SK-N-SH (cell line): ENCODE data around the gene ERC1. TPM values are rescaled to one million over a fixed set of nuclear protein-coding genes. Genes with fewer than 3 reads are reported as not detected.

Experiments
- CTCF ChIA-PET: fragments of 300-600, 350-600 bp; formaldehyde crosslinking; extraction: SDS; loops from one replicate; lab custom pipeline; 2021; lab: Yijun Ruan, JAX
- POLR2A ChIA-PET: fragments of 350-600 bp; sonication (Branson Sonifier 250); formaldehyde crosslinking; extraction: SDS; loops from one replicate; lab custom pipeline; 2020; ENCODE audit warnings: antibody characterized with exemption, inconsistent platforms; lab: Yijun Ruan, JAX
- DNase-seq: peaks from one replicate; pipeline ENCODE4 v3.0.0; 2012
- H2AFZ ChIP-seq: fragments of 200-600 bp; sonication (generic); 2 replicates; pipeline ENCODE4 v1.8.1; 2016; ENCODE audit warnings: antibody characterized with exemption, mild to moderate bottlenecking, low read depth
- H3F3A ChIP-seq: fragments of 200-600 bp; sonication (generic); replicated peaks from 2 replicates; pipeline ENCODE3; 2016; ENCODE audit warnings: antibody characterized with exemption, mild to moderate bottlenecking; ENCODE audit not compliant: insufficient read depth
- H3K27ac ChIP-seq, 2 experiments: fragments of 200-500 bp in 1 of 2; fragments of 200-600 bp in 1 of 2; sonication (Bioruptor generic) in 1 of 2; sonication (generic), shearing (Covaris generic) in 1 of 2; 2 replicates each; pipeline versions ENCODE4 v1.5.1 to v1.6.1; 2014 to 2016; ENCODE audit warnings: low read depth in 2 of 2, inconsistent platforms in 1 of 2, low read length in 1 of 2, mild to moderate bottlenecking in 1 of 2, mixed read lengths in 1 of 2
- H3K27me3 ChIP-seq: fragments of 200-600 bp; sonication (generic), shearing (Covaris generic); 2 replicates; pipeline ENCODE4 v1.6.1; 2016; ENCODE audit warnings: mixed run types; ENCODE audit not compliant: insufficient read depth
- H3K36me3 ChIP-seq, 2 experiments: fragments of 200-500 bp in 1 of 2; fragments of 200-600 bp in 1 of 2; sonication (Bioruptor generic) in 1 of 2; sonication (generic) in 1 of 2; replicated peaks in 1 of 2; 2 replicates each; pipeline versions ENCODE3 to v1.5.1; 2014 to 2016; ENCODE audit warnings: low read length in 1 of 2, mild to moderate bottlenecking in 1 of 2; ENCODE audit not compliant: insufficient read depth in 2 of 2, control insufficient read depth in 1 of 2
- H3K4me1 ChIP-seq, 2 experiments: fragments of 200-500 bp in 1 of 2; fragments of 200-600 bp in 1 of 2; sonication (Bioruptor generic) in 1 of 2; sonication (generic), shearing (Covaris generic) in 1 of 2; 2 replicates each; pipeline versions ENCODE4 v1.5.1 to v1.6.1; 2014 to 2016; ENCODE audit warnings: low read depth in 1 of 2, low read length in 1 of 2, mixed run types in 1 of 2; ENCODE audit not compliant: insufficient read depth in 2 of 2, control insufficient read depth in 1 of 2
- H3K4me2 ChIP-seq: fragments of 200-600 bp; sonication (generic), shearing (Covaris generic); 2 replicates; pipeline ENCODE4 v1.6.1; 2017; ENCODE audit warnings: mixed run types
- H3K4me3 ChIP-seq, 2 experiments: fragments of 200-500 bp in 1 of 2; fragments of 200-600 bp in 1 of 2; sonication (Bioruptor generic) in 1 of 2; sonication (generic), shearing (Covaris generic) in 1 of 2; 2 replicates each; pipeline versions ENCODE4 v1.5.1 to v1.8.1; 2014 to 2016; ENCODE audit warnings: low read depth in 2 of 2, inconsistent platforms in 1 of 2, low read length in 1 of 2, mild to moderate bottlenecking in 1 of 2, mixed read lengths in 1 of 2, moderate library complexity in 1 of 2
- H3K79me2 ChIP-seq: fragments of 200-600 bp; sonication (generic); 2 replicates; pipeline ENCODE4 v1.8.1; 2017; ENCODE audit warnings: mild to moderate bottlenecking; ENCODE audit not compliant: insufficient read depth
- H3K9ac ChIP-seq: fragments of 200-600 bp; sonication (generic); 2 replicates; pipeline ENCODE4 v1.6.1; 2017; ENCODE audit warnings: mixed run types
- H3K9me2 ChIP-seq: fragments of 200-600 bp; sonication (generic); 2 replicates; pipeline ENCODE4 v1.6.1; 2017; ENCODE audit warnings: mixed run types
- H3K9me3 ChIP-seq: fragments of 200-600 bp; sonication (generic); 2 replicates; pipeline ENCODE4 v1.6.1; 2017; ENCODE audit warnings: mixed run types, mild to moderate bottlenecking, moderate library complexity
- H4K20me1 ChIP-seq: fragments of 200-600 bp; sonication (generic); 2 replicates; pipeline ENCODE4 v1.6.1; 2017; ENCODE audit warnings: mild to moderate bottlenecking, mixed run types; ENCODE audit not compliant: insufficient read depth
- CHD2 ChIP-seq: fragments of 150-350 bp; IDR thresholded peaks from 2 replicates; pipeline ENCODE4 v1.6.1; 2018; ENCODE audit warnings: low read length; ENCODE audit not compliant: partially characterized antibody
- EP300 ChIP-seq, 2 experiments: IDR thresholded peaks; 2 replicates each; pipeline versions ENCODE4 v1.4.0 to v1.6.1; 2012; ENCODE audit warnings: borderline replicate concordance in 1 of 2, low read depth in 1 of 2, low read length in 1 of 2
- EZH2phosphoT487 ChIP-seq: fragments of 200-600 bp; sonication (generic); IDR thresholded peaks from 2 replicates; pipeline ENCODE4 v1.6.1; 2017; ENCODE audit warnings: low read depth, mixed run types, mild to moderate bottlenecking, antibody characterized with exemption, moderate library complexity, borderline replicate concordance
- GABPA ChIP-seq: IDR thresholded peaks from 2 replicates; pipeline ENCODE4 v1.4.0; 2012; ENCODE audit warnings: low read depth, mild to moderate bottlenecking
- GATA2 ChIP-seq: sonication (generic); formaldehyde crosslinking; IDR thresholded peaks from 2 replicates; pipeline ENCODE4 v1.5.0; 2020; ENCODE audit warnings: mild to moderate bottlenecking, missing genetic modification reagents
- JUND ChIP-seq: IDR thresholded peaks from 2 replicates; pipeline ENCODE4 v1.4.0; 2012
- MEF2A ChIP-seq: IDR thresholded peaks from 2 replicates; pipeline ENCODE4 v1.4.0; 2012; ENCODE audit warnings: low read depth, borderline replicate concordance
- NRF1 ChIP-seq: IDR thresholded peaks from 2 replicates; pipeline ENCODE4 v1.6.1; 2012; ENCODE audit warnings: low read depth, mild to moderate bottlenecking, low read length
- POLR2AphosphoS5 ChIP-seq: IDR thresholded peaks from 2 replicates; pipeline ENCODE4 v1.6.1; 2012; ENCODE audit warnings: low read depth, low read length
- RCOR1 ChIP-seq: fragments of 150-350 bp; IDR thresholded peaks from 2 replicates; pipeline ENCODE4 v1.6.1; 2017; ENCODE audit warnings: antibody characterized with exemption, low read length
- RXRA ChIP-seq: IDR thresholded peaks from 2 replicates; pipeline ENCODE4 v1.4.0; 2012; ENCODE audit warnings: low read depth, mild to moderate bottlenecking, borderline replicate concordance
- SMC3 ChIP-seq: IDR thresholded peaks from 2 replicates; pipeline ENCODE4 v1.6.1; 2012; ENCODE audit warnings: low read depth, low read length, improper control_type of control experiment
- TAF1 ChIP-seq: IDR thresholded peaks from 2 replicates; pipeline ENCODE4 v1.6.1; 2012; ENCODE audit warnings: low read depth, mild to moderate bottlenecking, low read length, moderate library complexity, borderline replicate concordance
- TCF12 ChIP-seq: IDR thresholded peaks from 2 replicates; pipeline ENCODE4 v1.4.0; 2012
- ZBTB33 ChIP-seq: IDR thresholded peaks from 2 replicates; pipeline ENCODE4 v1.4.0; 2012; ENCODE audit warnings: low read depth, borderline replicate concordance
- WGBS: methylation state at CpG from one replicate; pipeline ENCODE4 v1.1.6; 2017; ENCODE audit warnings: low lambda C conversion rate; 5-methylcytosine and 5-hydroxymethylcytosine counted together
- polyA plus RNA-seq, 3 experiments: library from polyadenylated mRNA; depleted of rRNA; stranded (reverse); fragments of >200 nt; gene quantifications; 2 replicates each; pipeline ENCODE4 v1.2.3, GENCODE V29; 2012
- TF ChIP-seq, protein P1 (sequence below): fragments of 150-350 bp; IDR thresholded peaks from 2 replicates; pipeline ENCODE4 v1.6.1; 2017; ENCODE audit warnings: antibody characterized with exemption, low read length, low read depth, borderline replicate concordance
- TF ChIP-seq, protein P2 (sequence below): IDR thresholded peaks from 2 replicates; pipeline ENCODE4 v1.4.0; 2012; ENCODE audit warnings: low read depth, borderline replicate concordance

ERC1 gene
- polyA plus RNA-seq, 1 of the 3 experiments (the other 2 are of a cell fraction) = 7.5 TPM

GRCh38 chr12:1501001-1501400, 510.0 kb downstream of the ERC1 start:
- TF ChIP-seq GABPA (no peak), SMC3 (no peak), RCOR1 (no peak), EZH2phosphoT487 (no peak), TCF12 (no peak), EP300 (IDR thresholded peaks at IDR 0.05; ENCODE audit: borderline replicate concordance in 1 of 2, low read depth in 1 of 2, low read length in 1 of 2) (no peak), GATA2 (no peak), ZBTB33 (no peak), RXRA (no peak), CHD2 (no peak), TAF1 (no peak), JUND (no peak), POLR2AphosphoS5 (no peak), NRF1 (no peak), MEF2A (no peak)
- TF ChIP-seq, protein P1, sequence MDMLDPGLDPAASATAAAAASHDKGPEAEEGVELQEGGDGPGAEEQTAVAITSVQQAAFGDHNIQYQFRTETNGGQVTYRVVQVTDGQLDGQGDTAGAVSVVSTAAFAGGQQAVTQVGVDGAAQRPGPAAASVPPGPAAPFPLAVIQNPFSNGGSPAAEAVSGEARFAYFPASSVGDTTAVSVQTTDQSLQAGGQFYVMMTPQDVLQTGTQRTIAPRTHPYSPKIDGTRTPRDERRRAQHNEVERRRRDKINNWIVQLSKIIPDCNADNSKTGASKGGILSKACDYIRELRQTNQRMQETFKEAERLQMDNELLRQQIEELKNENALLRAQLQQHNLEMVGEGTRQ = no peak
- TF ChIP-seq, protein P2, sequence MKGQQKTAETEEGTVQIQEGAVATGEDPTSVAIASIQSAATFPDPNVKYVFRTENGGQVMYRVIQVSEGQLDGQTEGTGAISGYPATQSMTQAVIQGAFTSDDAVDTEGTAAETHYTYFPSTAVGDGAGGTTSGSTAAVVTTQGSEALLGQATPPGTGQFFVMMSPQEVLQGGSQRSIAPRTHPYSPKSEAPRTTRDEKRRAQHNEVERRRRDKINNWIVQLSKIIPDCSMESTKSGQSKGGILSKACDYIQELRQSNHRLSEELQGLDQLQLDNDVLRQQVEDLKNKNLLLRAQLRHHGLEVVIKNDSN = no peak
- peaks cover 0 to 5% of the 10 kb centered on the region in 2 experiments; a peak in 1 of 4 replicates for H3K4me1 ChIP-seq
- no peaks in the 10 kb centered on the region for H3K27me3 ChIP-seq
- no peak overlapping the region for H2AFZ ChIP-seq
- H3K79me2 ChIP-seq = no peaks in the 10 kb centered on the region
- CTCF ChIA-PET = no interaction called here
- no peak for DNase-seq
- no peak overlapping the region for H3K27ac ChIP-seq
- H4K20me1 ChIP-seq = no peaks in the 10 kb centered on the region
- H3K9ac ChIP-seq = no peak overlapping the region
- 95% methylated on average over 6 of the region's 10 CpGs for WGBS
- no peak overlapping the region for H3K4me2 ChIP-seq
- H3K36me3 ChIP-seq = no peaks in the 10 kb centered on the region
- H3F3A ChIP-seq = peaks cover 3% of the 10 kb centered on the region
- POLR2A ChIA-PET = no interaction called here
- H3K9me2 ChIP-seq = no peaks in the 10 kb centered on the region
- H3K9me3 ChIP-seq = no peaks in the 10 kb centered on the region
- H3K4me3 ChIP-seq = no peak overlapping the region
